HG02610 (cell line): ENCODE data around the gene LXN.
"Not testable (repeated sequence)": the region's sequence is repeated elsewhere in the genome, so short reads cannot be mapped to it uniquely, and the experiment has no call there.

Experiments
- ATAC-seq: cut with Tn5 transposase; IDR thresholded peaks from one replicate; pipeline ENCODE4 v1.9.1; 2021; ENCODE audit warnings: mild to moderate bottlenecking, moderate library complexity; ENCODE audit not compliant: unreplicated experiment

The LXN gene, protein sequence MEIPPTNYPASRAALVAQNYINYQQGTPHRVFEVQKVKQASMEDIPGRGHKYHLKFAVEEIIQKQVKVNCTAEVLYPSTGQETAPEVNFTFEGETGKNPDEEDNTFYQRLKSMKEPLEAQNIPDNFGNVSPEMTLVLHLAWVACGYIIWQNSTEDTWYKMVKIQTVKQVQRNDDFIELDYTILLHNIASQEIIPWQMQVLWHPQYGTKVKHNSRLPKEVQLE

DNA sequence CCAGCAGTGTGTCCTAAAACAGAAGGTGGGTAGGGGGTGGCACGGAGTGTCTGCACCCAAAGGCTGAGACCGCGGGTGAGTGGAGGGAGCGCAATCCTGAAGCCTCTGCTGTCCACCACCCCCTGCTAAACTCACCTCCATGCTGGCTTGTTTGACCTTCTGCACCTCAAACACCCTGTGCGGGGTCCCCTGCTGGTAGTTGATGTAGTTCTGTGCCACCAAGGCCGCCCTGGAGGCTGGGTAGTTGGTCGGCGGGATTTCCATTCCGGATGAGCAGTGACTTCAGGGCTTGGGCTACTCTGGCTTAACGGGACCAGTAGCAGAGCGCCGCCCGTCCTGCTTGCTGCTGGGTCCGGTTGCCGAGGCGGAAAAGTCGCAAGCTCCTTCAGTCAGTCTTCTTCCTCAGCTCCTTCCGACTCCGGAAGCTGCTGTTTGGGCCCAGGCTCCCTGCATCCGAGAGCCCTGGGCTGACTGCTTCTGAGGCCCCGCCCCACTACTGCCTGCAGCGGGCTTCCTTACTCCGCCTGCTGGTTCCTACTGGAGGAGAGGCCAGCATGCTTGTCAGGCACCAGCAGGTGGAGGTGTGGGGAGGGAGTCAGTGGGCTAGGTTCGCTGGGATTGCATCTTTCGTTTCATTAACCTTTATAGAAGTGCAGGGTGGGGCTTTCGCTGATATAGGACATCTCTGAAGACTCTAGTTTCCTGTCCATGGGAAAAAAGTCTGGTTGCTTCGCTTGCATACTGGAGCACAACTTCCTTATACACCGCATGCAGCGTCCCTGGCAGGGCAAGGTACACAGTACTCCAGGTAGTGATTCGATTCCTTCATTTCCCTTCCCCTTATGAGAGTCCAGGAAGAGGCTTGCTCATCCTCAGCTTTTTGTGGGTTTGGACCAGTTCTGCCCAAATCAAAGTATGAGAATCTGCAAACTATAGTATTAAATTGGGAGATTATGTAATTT lies at the start of gene LXN:
Gene LXN, minus strand, starts transcription at position 434 of the 962 bp plus-strand sequence. Its CDS starts 170 bp downstream, at position 264.
- ATAC-seq, result peak; percentile 100

DNA sequence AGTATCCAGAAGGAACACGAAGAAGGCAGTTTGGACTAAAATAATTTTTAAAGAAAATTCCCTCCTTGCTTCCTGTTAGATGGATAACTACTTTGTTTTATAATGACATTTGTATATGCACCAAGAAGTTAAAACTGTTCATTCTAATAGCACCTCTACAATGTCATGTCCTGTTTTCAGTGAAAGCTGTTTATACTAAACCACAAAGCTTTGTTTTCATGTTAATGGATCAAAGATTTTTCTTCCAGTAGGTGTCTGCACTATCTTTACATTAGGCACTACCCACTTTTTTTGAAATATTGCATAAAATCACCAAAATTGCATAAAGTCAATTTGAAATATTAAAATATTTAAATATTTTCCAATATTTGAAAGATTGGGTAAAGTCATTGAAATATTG lies 49.7 kb upstream of the LXN start:
- ATAC-seq, result no peak

DNA sequence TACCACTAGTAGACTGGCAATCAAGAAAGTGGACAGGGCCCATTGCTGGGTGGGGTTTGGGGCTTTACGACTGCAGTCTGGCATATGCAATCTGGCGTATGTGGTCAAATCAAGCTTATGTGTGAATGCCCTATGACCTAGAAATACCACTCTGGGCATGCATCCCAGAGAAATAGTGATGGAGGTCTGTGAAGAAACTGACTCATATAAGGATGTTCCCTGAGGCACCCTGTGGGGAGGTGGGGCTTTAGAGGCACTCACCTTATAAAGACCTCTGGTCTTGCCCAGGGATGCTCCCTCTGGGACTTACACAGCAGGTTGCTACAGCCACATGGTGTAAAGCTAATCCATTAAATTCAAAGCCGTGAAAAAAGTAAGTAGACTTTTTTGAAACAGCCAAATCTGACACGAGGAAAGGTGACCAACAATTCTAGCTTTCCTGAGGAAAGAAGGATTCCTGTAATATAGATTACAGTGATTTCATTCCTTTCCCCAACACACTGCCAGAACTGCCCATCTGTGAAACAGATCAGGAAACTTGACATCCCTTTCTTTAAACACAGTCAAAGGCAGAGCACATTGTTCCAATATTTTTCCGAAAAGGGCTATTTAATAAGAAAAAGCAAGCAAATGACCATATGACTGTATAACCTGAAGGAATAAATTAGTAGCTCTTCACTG lies 46.2 kb upstream of the LXN start:
- no peak for ATAC-seq

DNA sequence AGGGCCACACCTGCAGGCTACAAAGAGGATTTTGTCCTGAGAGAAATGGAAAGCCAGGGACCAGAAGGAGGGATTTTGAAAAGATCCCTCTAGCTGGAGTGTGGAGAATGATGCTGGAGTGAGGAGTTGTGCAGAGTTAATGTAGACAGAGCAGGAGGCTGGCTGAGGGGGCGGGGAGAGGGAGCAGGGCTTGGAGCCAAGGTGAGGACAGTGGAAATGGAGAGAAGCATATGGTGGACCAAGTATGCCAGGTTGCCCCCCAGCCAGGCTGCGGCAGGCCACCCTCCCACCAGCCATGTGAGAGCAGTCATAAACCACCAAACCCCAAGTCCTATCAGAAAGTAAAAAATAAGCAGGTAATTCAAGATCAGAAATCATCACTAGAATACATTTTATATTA lies 45.1 kb upstream of the LXN start:
- ATAC-seq, result no peak

DNA sequence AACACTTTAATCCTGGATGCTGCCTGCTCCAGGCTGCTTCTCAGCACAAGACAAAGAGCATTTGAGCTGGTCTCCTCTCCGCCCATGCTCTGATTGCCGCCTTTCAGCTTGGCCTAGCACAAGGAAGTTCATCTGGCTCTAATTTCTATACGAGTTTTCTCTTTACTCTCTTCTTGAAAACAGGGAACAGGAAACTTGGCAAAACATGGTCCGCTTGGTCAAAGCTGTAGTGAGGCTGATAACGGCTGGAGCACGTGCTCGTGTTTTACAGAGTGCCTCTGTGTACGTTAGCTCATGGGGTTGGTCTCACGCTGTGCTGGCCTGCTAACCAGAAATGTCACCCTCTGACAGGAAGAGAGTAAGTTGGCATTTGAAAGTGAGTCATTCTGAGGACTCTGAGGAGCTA lies 40.6 kb upstream of the LXN start:
- ATAC-seq, result no peak

DNA sequence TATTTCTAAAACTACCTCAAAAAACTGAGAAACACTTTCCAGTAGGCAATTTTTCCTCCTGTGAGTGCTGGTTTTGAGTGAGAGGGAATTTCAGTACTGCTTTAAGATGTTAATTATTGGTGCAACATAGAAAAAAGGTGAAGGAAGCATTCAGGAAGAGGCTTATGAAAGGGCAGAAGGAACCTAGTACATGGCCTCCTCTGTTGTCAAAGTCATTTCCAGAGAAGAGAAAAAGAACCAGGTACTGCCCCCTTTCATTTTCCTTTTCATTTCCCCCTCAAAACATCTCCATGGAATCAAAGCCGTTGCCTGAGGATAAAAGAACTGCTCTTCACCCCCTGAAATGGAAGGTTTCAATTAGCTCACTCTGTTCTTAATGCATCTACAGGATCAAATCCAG lies 40.0 kb upstream of the LXN start:
- ATAC-seq, result no peak

DNA sequence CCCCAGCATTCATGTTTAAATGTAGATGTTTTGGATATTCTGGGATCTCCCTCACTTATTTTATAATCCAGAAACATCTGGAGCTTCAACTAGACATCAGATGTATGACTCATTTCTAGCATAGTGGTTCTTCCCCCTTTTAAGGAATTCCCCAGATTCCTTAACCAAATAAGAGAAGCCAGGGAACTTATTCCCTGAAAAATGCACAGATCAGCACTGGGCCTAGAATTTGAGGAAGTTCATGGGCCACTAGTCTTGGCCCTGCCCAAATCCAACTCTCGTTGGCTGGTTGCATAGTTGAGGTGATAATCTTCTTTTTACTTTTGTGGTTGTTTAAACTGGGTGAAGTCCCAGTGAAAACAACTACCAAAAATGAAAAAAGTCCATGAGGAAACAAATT lies 39.4 kb upstream of the LXN start:
- ATAC-seq, result peak; percentile 70

DNA sequence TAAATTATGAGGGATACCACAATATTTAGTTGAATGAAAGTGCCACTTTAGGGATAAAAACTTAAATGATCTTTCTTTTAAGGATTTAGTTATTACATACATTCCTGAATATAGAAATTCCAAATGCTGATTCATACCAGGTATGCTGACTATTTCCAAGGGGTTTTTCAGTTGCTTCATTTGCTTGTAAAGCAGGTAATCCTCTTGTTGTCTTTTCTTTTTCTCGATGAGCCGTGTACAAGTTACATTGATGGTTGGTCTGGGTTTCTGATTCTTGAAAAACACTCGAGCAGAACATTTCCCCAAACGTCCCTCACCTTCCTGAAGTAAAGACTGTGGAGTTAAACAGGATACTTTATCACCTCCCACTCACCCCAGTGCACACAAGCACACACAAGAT lies 38.2 kb upstream of the LXN start:
- no peak for ATAC-seq

DNA sequence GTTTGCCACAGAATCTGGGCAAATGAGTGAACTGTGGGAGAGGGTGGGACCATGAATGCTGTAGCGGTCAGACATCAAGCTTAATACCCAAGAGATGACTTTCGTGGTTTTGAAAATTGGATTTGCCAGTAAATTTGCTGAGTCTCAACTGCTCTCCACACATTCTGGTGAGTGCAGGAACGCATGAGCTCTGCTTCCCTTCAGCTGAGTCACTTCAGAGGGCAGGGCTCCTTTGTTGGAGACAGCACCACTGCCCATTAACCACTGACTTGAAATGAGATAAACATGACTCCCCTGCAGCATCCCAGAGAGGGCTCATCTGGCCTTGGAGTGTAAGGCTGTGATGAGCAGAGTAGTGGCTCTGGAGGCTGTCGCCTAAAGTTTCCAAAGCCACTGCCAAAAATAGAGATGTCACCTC lies 37.2 kb upstream of the LXN start:
- ATAC-seq, result no peak

DNA sequence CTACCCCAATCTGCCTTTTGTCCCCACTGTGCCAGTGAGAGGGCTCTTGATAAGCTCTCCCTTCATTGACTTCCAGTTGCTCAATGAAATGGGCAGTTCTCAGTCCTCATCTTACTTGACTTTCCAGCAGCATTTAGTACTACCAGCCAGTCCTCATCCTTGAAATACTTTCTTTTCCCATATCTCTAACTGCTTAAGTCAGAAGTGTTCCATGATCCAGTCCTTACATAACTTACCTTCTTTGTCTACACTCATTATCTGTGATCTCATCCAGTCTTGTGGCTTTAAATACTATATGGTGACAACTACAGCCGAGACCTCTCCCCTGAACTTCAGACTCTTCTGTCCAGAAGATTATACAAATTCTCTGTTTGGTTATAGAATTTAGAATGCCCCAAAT lies 31.1 kb upstream of the LXN start:
- no peak for ATAC-seq

DNA sequence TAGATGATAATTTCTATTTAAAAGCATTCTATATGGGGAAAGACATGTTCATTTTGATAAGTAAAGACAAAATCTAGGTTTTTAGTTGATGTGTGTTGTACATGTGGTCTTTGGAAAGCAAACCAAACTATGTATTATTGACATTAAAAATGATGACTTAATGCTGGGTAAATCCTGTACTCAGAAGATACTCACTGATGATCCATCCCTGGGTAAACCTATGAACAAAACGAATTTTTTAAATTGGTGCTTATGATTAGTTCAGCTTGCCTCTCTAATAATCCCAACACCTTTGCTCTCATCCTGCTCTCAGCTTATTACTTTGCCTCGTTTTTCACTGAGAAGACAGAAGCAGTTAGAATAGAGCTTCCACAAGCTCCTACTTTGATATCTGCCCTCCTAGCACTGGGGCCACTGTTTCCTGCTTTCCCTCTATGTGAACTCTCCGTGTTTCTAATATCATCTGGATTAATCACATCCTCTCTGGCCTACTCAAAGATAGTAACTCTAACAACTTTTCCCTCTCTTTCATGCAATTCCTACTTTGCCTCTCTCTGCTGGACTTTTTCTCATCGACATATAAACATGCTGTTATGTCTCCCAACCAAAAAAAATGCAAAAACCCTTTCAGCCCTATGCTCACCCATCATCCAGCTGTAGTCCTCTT lies 30.5 kb upstream of the LXN start:
- no peak for ATAC-seq

DNA sequence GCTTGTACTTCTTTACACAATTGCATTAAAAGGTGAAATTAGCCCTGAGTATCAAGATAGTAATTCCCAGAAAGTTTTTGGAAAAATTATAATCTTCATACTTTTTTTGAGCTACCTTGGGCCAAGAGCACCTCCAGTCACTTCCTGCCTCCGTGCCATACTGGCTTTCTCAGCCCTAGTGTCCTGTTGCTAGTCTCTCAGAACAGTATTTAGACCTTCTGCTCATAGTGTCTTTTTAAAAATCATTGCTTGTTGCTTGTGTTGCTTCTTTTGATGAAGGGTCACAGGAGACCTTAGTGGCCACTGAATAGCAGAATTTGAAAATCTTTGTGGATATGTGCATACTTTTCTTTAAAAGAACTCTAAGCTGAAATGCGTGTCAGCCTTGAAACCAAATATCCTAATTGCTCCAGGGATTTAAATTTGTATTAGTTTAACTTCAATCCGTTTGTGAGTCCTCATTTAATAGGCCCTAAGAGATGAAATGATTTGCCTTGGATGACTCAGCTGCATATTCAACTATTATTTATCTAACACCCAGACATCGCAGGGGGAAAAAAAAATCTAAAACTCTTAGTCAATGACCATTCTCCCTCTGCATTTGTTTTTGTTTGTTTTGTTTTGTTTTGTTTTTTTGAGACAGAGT lies 29.1 kb upstream of the LXN start:
- ATAC-seq, result no peak

DNA sequence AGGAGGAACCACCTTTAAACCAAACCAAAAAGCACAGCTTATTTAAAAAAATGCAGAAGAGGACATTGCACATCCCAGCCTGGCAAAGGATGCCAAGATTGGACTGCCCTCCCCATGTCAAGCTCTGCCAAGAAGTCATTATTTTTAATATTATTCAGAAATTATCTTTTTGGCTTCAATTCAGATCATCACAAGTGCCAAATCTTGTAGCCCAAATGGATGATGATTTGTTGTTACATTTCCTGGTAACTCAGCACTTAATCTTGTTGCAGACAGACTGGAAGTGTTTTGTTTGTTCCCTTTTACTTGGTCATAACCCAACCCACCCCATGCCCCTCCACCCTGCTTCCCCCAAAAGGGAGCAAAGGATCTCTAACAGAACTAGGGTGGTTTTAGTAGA lies 28.1 kb upstream of the LXN start:
- no peak for ATAC-seq

DNA sequence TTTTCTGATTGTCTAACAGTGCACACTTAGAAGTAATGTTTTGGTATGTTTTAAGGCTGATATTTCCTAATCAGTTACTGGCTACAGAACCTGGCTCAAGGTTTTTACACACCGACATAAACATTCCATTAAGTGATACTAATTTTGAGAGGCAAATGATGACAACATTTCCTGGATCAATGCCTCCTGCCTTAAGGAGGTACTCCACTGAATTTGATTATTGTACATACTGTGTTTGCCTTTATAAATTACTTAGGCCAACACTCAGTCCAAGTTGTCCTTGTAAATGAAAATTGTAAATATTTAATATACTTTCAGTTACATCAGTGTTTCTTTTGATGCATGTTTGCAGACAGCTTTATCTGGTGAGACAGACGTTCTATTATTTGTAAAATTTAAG lies 24.2 kb upstream of the LXN start:
- no peak for ATAC-seq

DNA sequence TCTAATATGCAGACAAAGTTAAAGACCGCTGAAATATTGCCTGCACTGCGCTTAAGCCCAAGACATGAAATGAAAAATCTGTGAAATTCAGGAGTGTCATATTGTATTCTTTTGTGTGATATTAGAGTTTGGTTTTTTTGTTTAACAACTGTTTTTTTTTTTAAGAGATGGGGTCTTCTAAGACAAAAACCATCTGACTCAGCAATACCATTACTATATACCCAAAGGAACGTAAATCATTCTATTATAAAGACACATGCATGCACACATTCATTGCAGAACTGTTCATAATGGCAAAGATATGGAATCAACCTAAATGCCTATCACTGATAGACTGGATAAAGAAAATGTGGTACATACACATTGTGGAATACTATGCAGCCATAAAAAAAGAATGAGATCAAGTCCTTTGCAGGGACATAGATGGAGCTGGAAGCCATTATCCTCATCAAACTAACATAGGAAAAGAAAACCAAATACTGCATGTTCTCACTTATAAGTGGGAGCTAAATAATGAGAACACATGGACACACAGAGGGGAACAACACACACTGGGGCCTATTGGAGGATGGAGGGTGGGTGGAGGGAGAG lies 21.5 kb upstream of the LXN start:
- not testable (repeated sequence) for ATAC-seq

DNA sequence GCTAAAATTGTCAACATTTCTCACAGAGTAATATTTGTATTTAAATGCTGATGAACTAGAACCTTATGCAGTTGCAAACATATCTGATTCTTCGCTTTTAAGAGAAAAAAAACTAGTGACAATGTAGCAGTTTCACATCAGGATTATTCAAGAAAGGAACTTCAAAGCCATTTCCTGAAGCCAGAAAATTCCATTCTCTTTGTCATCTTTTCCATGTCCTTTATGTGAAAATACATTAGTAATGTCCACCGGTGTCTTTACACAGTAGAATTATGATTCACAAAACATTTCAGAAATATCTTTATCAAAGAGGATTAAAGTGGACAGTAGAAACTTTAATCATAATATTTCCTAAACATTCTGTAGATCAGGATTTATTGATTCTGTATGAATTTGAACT lies 12.7 kb upstream of the LXN start:
- no peak for ATAC-seq

DNA sequence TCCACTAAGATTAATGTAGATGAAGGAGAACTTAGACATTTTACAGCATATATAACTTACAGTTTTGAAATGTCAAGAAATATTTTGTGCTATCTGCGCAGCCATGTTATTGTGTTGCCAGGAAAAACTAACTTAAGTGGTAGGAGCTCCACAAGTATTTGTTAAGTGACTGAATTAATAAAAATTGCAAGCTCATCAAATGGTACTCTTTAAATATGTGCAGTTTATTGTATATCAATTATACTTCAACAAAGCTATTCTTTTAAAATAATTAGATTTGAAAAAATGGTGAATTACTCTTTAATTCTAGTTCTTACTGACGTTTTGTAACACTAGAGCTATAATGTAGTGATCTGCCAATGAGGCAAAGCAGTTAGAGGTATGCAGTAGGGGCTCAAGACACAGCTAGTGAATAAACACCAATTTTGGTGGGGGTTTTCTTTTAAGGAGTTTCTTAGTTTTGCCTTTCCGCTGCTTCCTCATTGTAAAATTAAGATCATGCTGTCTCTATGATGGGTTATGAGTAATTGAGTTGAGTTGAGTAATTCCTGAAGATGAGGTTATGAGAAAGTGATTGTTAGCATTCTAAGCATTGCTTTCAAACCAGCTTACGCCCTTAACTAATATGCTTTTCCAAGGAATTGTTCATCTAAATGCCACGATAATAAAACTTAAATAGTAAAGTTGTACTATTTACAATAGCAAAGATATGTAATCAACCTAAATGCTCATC lies 10.9 kb upstream of the LXN start:
- no peak for ATAC-seq

DNA sequence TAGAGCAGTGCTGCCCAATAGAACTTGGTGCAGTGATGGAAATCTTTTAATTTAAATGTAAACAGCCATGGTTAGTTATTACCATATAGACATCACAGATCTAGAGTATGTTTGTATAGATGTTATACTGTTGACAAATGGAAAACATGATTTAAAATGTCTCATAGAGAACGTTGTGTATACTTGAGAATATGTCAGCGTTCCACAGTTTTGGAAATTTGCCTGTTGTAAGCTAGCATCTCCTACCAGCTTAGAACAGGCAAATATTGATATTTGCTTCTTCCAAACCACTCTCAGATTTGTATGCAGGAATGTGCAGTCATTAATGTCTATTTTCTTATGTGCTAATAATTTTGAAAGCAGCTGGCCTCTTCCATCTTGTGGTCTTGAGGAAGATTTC lies 8.4 kb upstream of the LXN start:
- ATAC-seq, result no peak

DNA sequence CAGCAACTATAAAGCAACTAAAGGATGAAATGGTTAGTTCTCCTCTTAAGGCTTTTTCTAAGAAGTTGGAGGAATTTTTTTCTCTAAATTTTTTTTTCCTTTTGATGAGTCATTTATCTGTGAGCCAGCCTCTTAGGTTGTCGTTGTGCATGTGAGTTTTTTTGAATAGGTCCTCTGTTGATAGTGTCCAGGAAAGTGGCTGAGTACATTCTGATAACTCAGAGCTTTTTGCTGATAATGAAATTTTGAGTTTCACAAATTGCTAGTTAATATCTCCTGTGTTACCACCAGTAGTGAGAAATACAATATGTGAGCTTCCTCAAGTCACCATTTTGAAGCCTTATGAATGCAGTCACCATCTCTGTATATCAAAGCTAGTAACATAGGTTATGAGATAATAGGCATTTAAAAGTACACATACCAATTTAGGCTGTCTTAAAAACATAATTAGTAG lies 7.1 kb upstream of the LXN start:
- no peak for ATAC-seq

DNA sequence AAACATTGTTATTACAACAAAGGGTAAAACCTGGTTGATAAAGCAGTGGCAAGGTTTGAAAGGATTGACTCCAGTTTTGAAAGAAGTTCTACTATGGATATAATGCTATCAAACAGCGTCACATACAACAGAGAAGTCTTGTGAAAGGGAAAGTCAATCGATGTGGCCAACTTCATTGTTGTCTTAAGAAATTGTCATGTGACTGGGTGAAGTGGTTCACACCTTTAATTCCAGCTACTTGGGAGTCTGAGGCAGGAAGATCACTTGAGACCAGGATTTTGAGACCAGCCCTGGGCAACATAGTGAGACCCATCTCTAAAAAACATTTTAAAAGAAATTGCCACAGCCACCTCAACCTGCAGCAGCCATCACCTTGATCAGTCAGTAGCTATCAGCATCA lies 6.2 kb upstream of the LXN start:
- no peak for ATAC-seq
